ENCODE data around the gene ARFGAP1.
"Not testable (repeated sequence)": the region's sequence is repeated elsewhere in the genome, so short reads cannot be mapped to it uniquely, and the experiment has no call there.

The ARFGAP1 gene

GRCh38 chr20:63301671-63302070, 29.1 kb downstream of the ARFGAP1 start:
- no peaks in the 10 kb centered on the region for H3K36me3 ChIP-seq (ENCODE audit: insufficient read depth, low read length)
- no peaks in the 10 kb centered on the region for H3K4me1 ChIP-seq (ENCODE audit: control insufficient read depth, insufficient read depth, low read length, unreplicated experiment)
- H2AFZ ChIP-seq (ENCODE audit: low read length, unreplicated experiment): no peak overlapping the region
- H3K4me3 ChIP-seq (ENCODE audit: low read depth, low read length): no peak overlapping the region
- H3K27me3 ChIP-seq (ENCODE audit: insufficient read depth, low read length): peaks cover 27% of the 10 kb centered on the region
- no peaks in the 10 kb centered on the region for H3K79me2 ChIP-seq (ENCODE audit: control insufficient read depth, insufficient read depth, low read length, unreplicated experiment)
- no peak overlapping the region for H3K27ac ChIP-seq (ENCODE audit: low read depth, low read length)

- Histone ChIP-seq H3K36me3 (ENCODE audit: insufficient read depth, low read length) (no peaks in the 10 kb centered on the region), H3K4me3 (ENCODE audit: low read depth, low read length) (no peak overlapping the region), H3K79me2 (ENCODE audit: control insufficient read depth, insufficient read depth, low read length, unreplicated experiment) (no peaks in the 10 kb centered on the region), H3K4me1 (ENCODE audit: control insufficient read depth, insufficient read depth, low read length, unreplicated experiment) (no peaks in the 10 kb centered on the region), H3K27me3 (ENCODE audit: insufficient read depth, low read length) (peaks cover 22% of the 10 kb centered on the region), H3K27ac (ENCODE audit: low read depth, low read length) (no peak overlapping the region), H2AFZ (ENCODE audit: low read length, unreplicated experiment) (no peak overlapping the region)
Observed at GRCh38 chr20:63303095-63303666, 30.6 kb downstream of the ARFGAP1 start.

- no peaks in the 10 kb centered on the region for H3K36me3 ChIP-seq (ENCODE audit: insufficient read depth, low read length)
- H3K4me3 ChIP-seq (ENCODE audit: low read depth, low read length): no peak overlapping the region
- H2AFZ ChIP-seq (ENCODE audit: low read length, unreplicated experiment): no peak overlapping the region
- H3K27me3 ChIP-seq (ENCODE audit: insufficient read depth, low read length): peaks cover 10% of the 10 kb centered on the region
- no peaks in the 10 kb centered on the region for H3K79me2 ChIP-seq (ENCODE audit: control insufficient read depth, insufficient read depth, low read length, unreplicated experiment)
- no peak overlapping the region for H3K27ac ChIP-seq (ENCODE audit: low read depth, low read length)
- H3K4me1 ChIP-seq (ENCODE audit: control insufficient read depth, insufficient read depth, low read length, unreplicated experiment): no peaks in the 10 kb centered on the region
Observed at GRCh38 chr20:63305393-63305792, 32.8 kb downstream of the ARFGAP1 start.

GRCh38 chr20:63305933-63306672, 33.5 kb downstream of the ARFGAP1 start:
- not testable (repeated sequence) for H3K79me2 ChIP-seq (ENCODE audit: control insufficient read depth, insufficient read depth, low read length, unreplicated experiment); H2AFZ ChIP-seq (ENCODE audit: low read length, unreplicated experiment); H3K36me3 ChIP-seq (ENCODE audit: insufficient read depth, low read length); H3K4me1 ChIP-seq (ENCODE audit: control insufficient read depth, insufficient read depth, low read length, unreplicated experiment); H3K27ac ChIP-seq (ENCODE audit: low read depth, low read length); H3K4me3 ChIP-seq (ENCODE audit: low read depth, low read length)
- peaks cover 10% of the 10 kb centered on the region for H3K27me3 ChIP-seq (ENCODE audit: insufficient read depth, low read length)

GRCh38 chr20:63306673-63307537, 34.3 kb downstream of the ARFGAP1 start:
- Histone ChIP-seq H3K27ac (ENCODE audit: low read depth, low read length) (no peak overlapping the region), H3K36me3 (ENCODE audit: insufficient read depth, low read length) (no peaks in the 10 kb centered on the region), H3K79me2 (ENCODE audit: control insufficient read depth, insufficient read depth, low read length, unreplicated experiment) (no peaks in the 10 kb centered on the region), H2AFZ (ENCODE audit: low read length, unreplicated experiment) (no peak overlapping the region), H3K4me1 (ENCODE audit: control insufficient read depth, insufficient read depth, low read length, unreplicated experiment) (no peaks in the 10 kb centered on the region), H3K4me3 (ENCODE audit: low read depth, low read length) (no peak overlapping the region), H3K27me3 (ENCODE audit: insufficient read depth, low read length) (peaks cover 6% of the 10 kb centered on the region)

GRCh38 chr20:63307538-63308217, 35.1 kb downstream of the ARFGAP1 start:
- H3K4me3 ChIP-seq (ENCODE audit: low read depth, low read length): no peak overlapping the region
- H3K4me1 ChIP-seq (ENCODE audit: control insufficient read depth, insufficient read depth, low read length, unreplicated experiment): no peaks in the 10 kb centered on the region
- H2AFZ ChIP-seq (ENCODE audit: low read length, unreplicated experiment): no peak overlapping the region
- H3K27ac ChIP-seq (ENCODE audit: low read depth, low read length): no peak overlapping the region
- H3K36me3 ChIP-seq (ENCODE audit: insufficient read depth, low read length): no peaks in the 10 kb centered on the region
- H3K27me3 ChIP-seq (ENCODE audit: insufficient read depth, low read length): peaks cover 6% of the 10 kb centered on the region
- H3K79me2 ChIP-seq (ENCODE audit: control insufficient read depth, insufficient read depth, low read length, unreplicated experiment): no peaks in the 10 kb centered on the region

- Histone ChIP-seq H3K27me3 (ENCODE audit: insufficient read depth, low read length) (peaks cover 6% of the 10 kb centered on the region), H3K4me3 (ENCODE audit: low read depth, low read length) (no peak overlapping the region), H3K27ac (ENCODE audit: low read depth, low read length) (no peak overlapping the region), H3K36me3 (ENCODE audit: insufficient read depth, low read length) (no peaks in the 10 kb centered on the region), H3K79me2 (ENCODE audit: control insufficient read depth, insufficient read depth, low read length, unreplicated experiment) (no peaks in the 10 kb centered on the region), H2AFZ (ENCODE audit: low read length, unreplicated experiment) (no peak overlapping the region), H3K4me1 (ENCODE audit: control insufficient read depth, insufficient read depth, low read length, unreplicated experiment) (no peaks in the 10 kb centered on the region)
Observed at GRCh38 chr20:63308218-63308911, 35.8 kb downstream of the ARFGAP1 start.

GRCh38 chr20:63309261-63310071, 36.9 kb downstream of the ARFGAP1 start:
- Histone ChIP-seq H3K36me3 (ENCODE audit: insufficient read depth, low read length) (no peaks in the 10 kb centered on the region), H3K79me2 (ENCODE audit: control insufficient read depth, insufficient read depth, low read length, unreplicated experiment) (no peaks in the 10 kb centered on the region), H3K4me1 (ENCODE audit: control insufficient read depth, insufficient read depth, low read length, unreplicated experiment) (no peaks in the 10 kb centered on the region), H3K27me3 (ENCODE audit: insufficient read depth, low read length) (peaks cover 6% of the 10 kb centered on the region), H3K27ac (ENCODE audit: low read depth, low read length) (no peak overlapping the region), H3K4me3 (ENCODE audit: low read depth, low read length) (no peak overlapping the region), H2AFZ (ENCODE audit: low read length, unreplicated experiment) (no peak overlapping the region)

GRCh38 chr20:63310265-63310991, 37.8 kb downstream of the ARFGAP1 start:
- no peak overlapping the region for H3K4me3 ChIP-seq (ENCODE audit: low read depth, low read length)
- no peaks in the 10 kb centered on the region for H3K4me1 ChIP-seq (ENCODE audit: control insufficient read depth, insufficient read depth, low read length, unreplicated experiment)
- H2AFZ ChIP-seq (ENCODE audit: low read length, unreplicated experiment): no peak overlapping the region
- peaks cover 6% of the 10 kb centered on the region for H3K27me3 ChIP-seq (ENCODE audit: insufficient read depth, low read length)
- H3K27ac ChIP-seq (ENCODE audit: low read depth, low read length): no peak overlapping the region
- H3K36me3 ChIP-seq (ENCODE audit: insufficient read depth, low read length): no peaks in the 10 kb centered on the region
- H3K79me2 ChIP-seq (ENCODE audit: control insufficient read depth, insufficient read depth, low read length, unreplicated experiment): no peaks in the 10 kb centered on the region
